Esophagus muscularis mucosa (tissue), 4 donors: Measurements from ENCODE around the gene VAMP8. TPM values are rescaled to one million over a fixed set of nuclear protein-coding genes. Genes with fewer than 3 reads are reported as not detected.

Experiments used
- DNase-seq: peaks from one replicate; pipeline ENCODE4 v3.0.0-alpha.2; 2017; ENCODE audit errors: extremely low spot score
- H3K27ac ChIP-seq, 4 donors: fragments of 200-600 bp; sonication (generic); replicated peaks in 1 of 4; 1 replicate in 3 of 4; 2 replicates in 1 of 4; pipeline ENCODE4 v1.5.1; 2016 to 2019; ENCODE audit warnings: mild to moderate bottlenecking in 1 of 4
- H3K27me3 ChIP-seq, 4 donors: fragments of 200-600 bp; sonication (generic); one replicate each; pipeline versions ENCODE4 v1.5.1 to v1.6.0; 2016 to 2019
- H3K36me3 ChIP-seq, 4 donors: fragments of 200-600 bp; sonication (generic); one replicate each; pipeline ENCODE4 v1.5.1; 2016 to 2019
- H3K4me1 ChIP-seq, 4 donors: fragments of 200-600 bp; sonication (generic); one replicate each; pipeline ENCODE4 v1.5.1; 2016 to 2019
- H3K4me3 ChIP-seq, 4 donors: fragments of 200-600 bp; sonication (generic); 1 replicate in 2 of 4; 2 replicates in 2 of 4; pipeline ENCODE4 v1.5.1; 2016 to 2019; ENCODE audit warnings: mild to moderate bottlenecking in 4 of 4, moderate library complexity in 1 of 4
- H3K9me3 ChIP-seq, 4 donors: fragments of 200-600 bp; sonication (generic); 1 replicate in 3 of 4; 2 replicates in 1 of 4; pipeline ENCODE4 v1.5.1; 2016 to 2019
- EP300 ChIP-seq: sonication (generic); formaldehyde crosslinking; IDR thresholded peaks from one replicate; pipeline ENCODE4 v1.6.1; 2017; ENCODE audit warnings: antibody characterized with exemption
- POLR2A ChIP-seq: fragments of 450-650 bp; IDR thresholded peaks from one replicate; pipeline ENCODE4 v1.6.1; 2017; ENCODE audit warnings: antibody characterized with exemption, moderate library complexity, mild to moderate bottlenecking, low read depth
- POLR2AphosphoS5 ChIP-seq, 2 donors: sonication (generic); formaldehyde crosslinking; IDR thresholded peaks; one replicate each; pipeline ENCODE4 v1.6.1; 2017; ENCODE audit warnings: antibody characterized with exemption in 2 of 2
- WGBS: methylation state at CpG from one replicate; pipeline ENCODE4 v1.1.5; 2018; 5-methylcytosine and 5-hydroxymethylcytosine counted together
- intact Hi-C: fragments of 100-400 bp; cut with DNase I; formaldehyde crosslinking; loops from one replicate; pipeline ENCODE4 v1.15.1; 2023
- total RNA-seq, 4 donors: library from RNA; depleted of rRNA; stranded (reverse); fragments of >200 nt; gene quantifications; one replicate each; pipeline versions ENCODE4 v1.1.0 to v1.2.1, GENCODE V29; 2016
- TF ChIP-seq, protein P1 (sequence below), 3 experiments: fragments of 200-600 bp in 2 of 3; fragments of 450-650 bp in 1 of 3; sonication (generic) in 2 of 3; IDR thresholded peaks; one replicate each; pipeline ENCODE4 v1.5.1; 2017 to 2019; ENCODE audit warnings: antibody characterized with exemption in 3 of 3, mild to moderate bottlenecking in 2 of 3, moderate library complexity in 1 of 3

Gene VAMP8
- total RNA-seq, 4 donors from 2014 or later = 4.8 to 15.6 (median 8.3) TPM

DNA sequence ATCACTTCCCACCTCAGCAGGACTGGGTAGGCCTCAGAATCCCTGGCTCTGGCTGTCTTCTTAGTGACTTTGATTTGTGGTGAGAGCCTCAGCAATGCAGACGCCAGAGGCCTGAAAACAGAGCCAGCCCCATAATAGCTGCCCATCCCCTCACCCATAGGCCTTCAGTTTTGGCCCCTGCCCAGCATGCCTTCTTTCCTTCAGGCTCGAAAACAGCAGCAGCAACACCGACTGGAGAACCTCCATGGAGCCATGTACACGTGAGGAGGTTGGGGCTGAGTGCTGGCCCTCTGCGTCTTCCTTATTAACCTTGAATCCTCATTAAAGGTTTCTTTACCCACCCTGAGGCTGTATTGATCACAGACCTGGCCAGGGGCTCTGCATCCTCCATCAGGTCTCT is 19.9 kb downstream of the VAMP8 start:
- H3K4me1 ChIP-seq = peaks cover 36 to 62% (median 52%) of the 10 kb centered on the region in 4 donors
- peaks cover 15 to 53% (median 48%) of the 10 kb centered on the region in 4 donors for H3K36me3 ChIP-seq
- H3K4me3 ChIP-seq = no peak overlapping the region
- no peaks in the 10 kb centered on the region for H3K27me3 ChIP-seq
- peak overlapping the region in 2 of 4 donors; percentile 88 to 90 for H3K27ac ChIP-seq
- DNase-seq = no peak
- WGBS = 70% methylated on average over 5 of the region's 5 CpGs
- intact Hi-C loops = loop anchor here (5.0 kb wide), 1 partner anchor 35 kb away; the partner anchor contains the start of gene GGCX
- TF ChIP-seq, protein P1, sequence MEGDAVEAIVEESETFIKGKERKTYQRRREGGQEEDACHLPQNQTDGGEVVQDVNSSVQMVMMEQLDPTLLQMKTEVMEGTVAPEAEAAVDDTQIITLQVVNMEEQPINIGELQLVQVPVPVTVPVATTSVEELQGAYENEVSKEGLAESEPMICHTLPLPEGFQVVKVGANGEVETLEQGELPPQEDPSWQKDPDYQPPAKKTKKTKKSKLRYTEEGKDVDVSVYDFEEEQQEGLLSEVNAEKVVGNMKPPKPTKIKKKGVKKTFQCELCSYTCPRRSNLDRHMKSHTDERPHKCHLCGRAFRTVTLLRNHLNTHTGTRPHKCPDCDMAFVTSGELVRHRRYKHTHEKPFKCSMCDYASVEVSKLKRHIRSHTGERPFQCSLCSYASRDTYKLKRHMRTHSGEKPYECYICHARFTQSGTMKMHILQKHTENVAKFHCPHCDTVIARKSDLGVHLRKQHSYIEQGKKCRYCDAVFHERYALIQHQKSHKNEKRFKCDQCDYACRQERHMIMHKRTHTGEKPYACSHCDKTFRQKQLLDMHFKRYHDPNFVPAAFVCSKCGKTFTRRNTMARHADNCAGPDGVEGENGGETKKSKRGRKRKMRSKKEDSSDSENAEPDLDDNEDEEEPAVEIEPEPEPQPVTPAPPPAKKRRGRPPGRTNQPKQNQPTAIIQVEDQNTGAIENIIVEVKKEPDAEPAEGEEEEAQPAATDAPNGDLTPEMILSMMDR (IDR thresholded peaks at IDR 0.05) = no peak
- TF ChIP-seq POLR2AphosphoS5 (IDR thresholded peaks at IDR 0.05) (no peak), POLR2A (no peak), EP300 (no peak)
- no peaks in the 10 kb centered on the region for H3K9me3 ChIP-seq

GRCh38 chr2:85598594-85599340 is 21.4 kb downstream of the VAMP8 start:
- intact Hi-C loops = loop anchor here (5.0 kb wide), 1 partner anchor 36 kb away; the partner anchor contains the start of gene GGCX
- Histone ChIP-seq H3K9me3 (no peaks in the 10 kb centered on the region), H3K4me3 (no peak overlapping the region), H3K4me1 (peaks cover 40 to 67% (median 58%) of the 10 kb centered on the region in 4 donors), H3K27ac (no peak overlapping the region), H3K27me3 (no peaks in the 10 kb centered on the region), H3K36me3 (peaks cover 15 to 46% (median 44%) of the 10 kb centered on the region in 4 donors)
- TF ChIP-seq POLR2AphosphoS5 (IDR thresholded peaks at IDR 0.05) (no peak), EP300 (no peak), POLR2A (no peak)
- TF ChIP-seq, protein P1 (IDR thresholded peaks at IDR 0.05) = no peak
- no peak for DNase-seq
- WGBS = 85% methylated on average over 13 of the region's 14 CpGs

DNA sequence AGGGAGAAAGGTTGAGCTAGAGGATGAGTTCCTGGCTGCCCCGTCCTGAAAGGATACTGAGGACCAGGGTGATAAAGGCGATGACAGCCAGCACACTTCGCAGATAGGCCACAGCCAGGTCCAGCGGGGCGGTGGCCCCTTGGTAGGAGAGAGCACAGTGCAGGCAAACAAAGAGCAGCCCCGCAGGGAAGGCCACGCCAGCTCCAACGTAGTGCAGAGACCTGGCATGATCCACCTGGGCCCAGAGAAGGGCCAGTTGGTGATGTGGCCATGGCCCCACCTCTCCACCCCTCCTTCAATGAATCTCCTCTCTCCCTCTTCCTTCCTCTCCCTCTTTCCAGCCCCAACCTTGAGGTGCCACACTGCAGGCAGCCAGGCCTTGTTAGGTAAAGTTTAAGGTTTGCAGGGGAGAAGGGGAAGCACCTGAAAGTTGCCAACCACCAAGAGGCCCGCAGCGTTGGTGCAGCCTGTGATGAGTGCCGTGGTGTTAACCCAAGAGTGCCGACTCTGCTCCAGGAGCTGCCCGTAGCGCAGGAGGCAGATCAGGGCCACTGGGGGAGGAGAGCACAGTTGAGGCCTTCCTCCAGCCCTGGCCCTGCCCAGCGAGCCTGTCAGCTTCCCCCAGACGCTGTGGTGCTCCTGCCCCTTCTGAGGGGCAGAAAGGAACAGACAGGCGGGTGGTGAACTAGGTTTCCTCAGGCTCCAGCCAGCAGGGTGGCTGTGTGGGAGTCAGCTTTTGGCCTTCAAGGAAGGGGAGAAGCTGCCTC is 22.3 kb downstream of the VAMP8 start:
- Histone ChIP-seq H3K4me1 (peaks cover 42 to 67% (median 59%) of the 10 kb centered on the region in 4 donors), H3K4me3 (no peak overlapping the region), H3K36me3 (peaks cover 15 to 46% (median 44%) of the 10 kb centered on the region in 4 donors), H3K27ac (peak overlapping the region in 1 of 4 donors; percentile 88), H3K27me3 (no peaks in the 10 kb centered on the region), H3K9me3 (no peaks in the 10 kb centered on the region)
- intact Hi-C loops = loop anchor here (5.0 kb wide), 2 partner anchors 37 to 167 kb away; partner anchors contain the start of gene GGCX
- WGBS = 76% methylated on average over 16 of the region's 17 CpGs
- no peak for TF ChIP-seq EP300
- no peak for TF ChIP-seq POLR2AphosphoS5 (IDR thresholded peaks at IDR 0.05)
- TF ChIP-seq, protein P1 (IDR thresholded peaks at IDR 0.05) = no peak
- TF ChIP-seq POLR2A = no peak
- no peak for DNase-seq

DNA sequence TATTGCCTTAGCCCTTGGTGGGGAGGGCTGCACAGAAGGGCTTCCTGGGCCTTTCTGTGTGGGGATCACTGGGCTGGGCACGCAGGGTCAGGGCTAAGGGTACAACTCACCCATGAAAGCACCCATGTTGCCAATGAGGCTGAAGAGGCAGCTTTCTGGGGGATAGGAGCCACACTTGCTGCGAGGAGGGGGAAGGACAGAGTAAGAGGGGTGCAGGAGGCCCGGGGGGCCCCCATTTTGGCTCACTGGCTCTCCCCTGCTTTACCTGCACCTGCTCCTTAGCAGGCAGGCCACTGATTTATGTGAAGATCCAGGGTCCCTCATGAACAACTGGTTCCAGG is 22.8 kb downstream of the VAMP8 start:
- Histone ChIP-seq H3K4me3 (no peak overlapping the region), H3K4me1 (peaks cover 43 to 67% (median 59%) of the 10 kb centered on the region in 4 donors)
- intact Hi-C loops = loop anchor here (5.0 kb wide), 1 partner anchor 168 kb away; no protein-coding TSS in a partner anchor

More for the DNA sequence above, 22.8 kb downstream of the VAMP8 start:
- H3K36me3 ChIP-seq = peaks cover 15 to 46% (median 44%) of the 10 kb centered on the region in 4 donors
- H3K27ac ChIP-seq = peak overlapping the region in 1 of 4 donors; percentile 88
- no peaks in the 10 kb centered on the region for H3K27me3 ChIP-seq
- no peaks in the 10 kb centered on the region for H3K9me3 ChIP-seq
- DNase-seq = no peak
- WGBS = 100% methylated on average over 1 of the region's 3 CpGs
- TF ChIP-seq POLR2A (no peak), EP300 (no peak), POLR2AphosphoS5 (IDR thresholded peaks at IDR 0.05) (no peak)
- TF ChIP-seq, protein P1 (IDR thresholded peaks at IDR 0.05) = no peak
